Measurements from ENCODE around the gene KCNJ18.
"Not testable (repeated sequence)": the region's sequence is repeated elsewhere in the genome, so short reads cannot be mapped to it uniquely, and the experiment has no call there.

KCNJ18 gene

GRCh38 chr17:21684384-21684783 is 7.9 kb upstream of the KCNJ18 start:
- not testable (repeated sequence) for DNase-seq (ENCODE audit: low spot score)

GRCh38 chr17:21685061-21685795 is 7.1 kb upstream of the KCNJ18 start:
- DNase-seq (ENCODE audit: low spot score): not testable (repeated sequence)

- no peak for DNase-seq (ENCODE audit: low spot score)
Observed at GRCh38 chr17:21686165-21687015, 5.9 kb upstream of the KCNJ18 start.

- DNase-seq (ENCODE audit: low spot score): no peak
Observed at GRCh38 chr17:21687136-21687953, 5.0 kb upstream of the KCNJ18 start.

GRCh38 chr17:21688293-21688949 is 3.9 kb upstream of the KCNJ18 start:
- no peak for DNase-seq (ENCODE audit: low spot score)

GRCh38 chr17:21689604-21690003 is 2.7 kb upstream of the KCNJ18 start:
- DNase-seq (ENCODE audit: low spot score): no peak

- DNase-seq (ENCODE audit: low spot score): not testable (repeated sequence)
Observed at GRCh38 chr17:21690811-21691210, 1.5 kb upstream of the KCNJ18 start.

- DNase-seq (ENCODE audit: low spot score): not testable (repeated sequence)
Observed at GRCh38 chr17:21691481-21691880, 842 bp upstream of the KCNJ18 start.

- DNase-seq (ENCODE audit: low spot score): not testable (repeated sequence)
Observed at GRCh38 chr17:21692704-21693065, 362 bp downstream of the KCNJ18 start.

GRCh38 chr17:21693391-21693796 is 1.1 kb downstream of the KCNJ18 start:
- DNase-seq (ENCODE audit: low spot score): not testable (repeated sequence)

- DNase-seq (ENCODE audit: low spot score): not testable (repeated sequence)
Observed at GRCh38 chr17:21693937-21694336, 1.6 kb downstream of the KCNJ18 start.

- not testable (repeated sequence) for DNase-seq (ENCODE audit: low spot score)
Observed at GRCh38 chr17:21696227-21696626, 3.9 kb downstream of the KCNJ18 start.

- DNase-seq (ENCODE audit: low spot score): not testable (repeated sequence)
Observed at GRCh38 chr17:21696842-21697507, 4.7 kb downstream of the KCNJ18 start.

- not testable (repeated sequence) for DNase-seq (ENCODE audit: low spot score)
Observed at GRCh38 chr17:21697508-21697860, 5.2 kb downstream of the KCNJ18 start.

GRCh38 chr17:21698437-21699075 is 6.2 kb downstream of the KCNJ18 start:
- DNase-seq (ENCODE audit: low spot score): not testable (repeated sequence)

GRCh38 chr17:21699124-21699523 is 6.8 kb downstream of the KCNJ18 start:
- not testable (repeated sequence) for DNase-seq (ENCODE audit: low spot score)

GRCh38 chr17:21699573-21700236 is 7.4 kb downstream of the KCNJ18 start:
- DNase-seq (ENCODE audit: low spot score): not testable (repeated sequence)

GRCh38 chr17:21701090-21701489 is 8.8 kb downstream of the KCNJ18 start:
- not testable (repeated sequence) for DNase-seq (ENCODE audit: low spot score)

GRCh38 chr17:21702029-21702428 is 9.7 kb downstream of the KCNJ18 start:
- not testable (repeated sequence) for DNase-seq (ENCODE audit: low spot score)

GRCh38 chr17:21702521-21702920 is 10.2 kb downstream of the KCNJ18 start:
- not testable (repeated sequence) for DNase-seq (ENCODE audit: low spot score)
